IMR-90 (cell line): Measurements from ENCODE around the gene ATP2C2. TPM values are rescaled to one million over a fixed set of nuclear protein-coding genes. Genes with fewer than 3 reads are reported as not detected.

Experiments used
- ATAC-seq: fragments of 200-7000 bp; cut with Tn5 transposase; 2 replicates; pipeline ENCODE4 v1.9.1; 2020; ENCODE audit warnings: low read depth, mild to moderate bottlenecking, moderate library complexity
- BruUV-seq: library from RNA; stranded (reverse); fragments of 400-500 nt; replicated peaks from 2 replicates; lab custom pipeline; 2021; lab: Mats Ljungman, UMichigan
- CTCF ChIA-PET: fragments of 300-600 bp; formaldehyde crosslinking; extraction: SDS; loops from one replicate; lab custom pipeline; 2021; ENCODE audit warnings: antibody characterized with exemption; lab: Yijun Ruan, JAX
- POLR2A ChIA-PET: fragments of 300-600 bp; sonication (Branson Sonifier 250); formaldehyde crosslinking; loops from one replicate; lab custom pipeline; 2022; ENCODE audit warnings: antibody characterized with exemption; ENCODE audit not compliant: unreplicated experiment; lab: Charles Lee
- DNase-seq: peaks from one replicate; pipeline ENCODE4 v3.0.0; 2013
- H2AFZ ChIP-seq: replicated peaks from 2 replicates; pipeline ENCODE3; 2013; ENCODE audit warnings: low read length, mild to moderate bottlenecking; ENCODE audit not compliant: poor library complexity
- H2AK5ac ChIP-seq: 2 replicates; pipeline ENCODE4 v1.6.1; 2013; ENCODE audit warnings: low read depth, low read length, inconsistent platforms
- H2AK9ac ChIP-seq: replicated peaks from 2 replicates; pipeline ENCODE3; 2013; ENCODE audit warnings: mild to moderate bottlenecking, low read depth, low read length, moderate library complexity; ENCODE audit not compliant: poor library complexity
- H2BK120ac ChIP-seq: 2 replicates; pipeline ENCODE4 v1.6.1; 2013; ENCODE audit warnings: low read depth, low read length, inconsistent platforms
- H2BK15ac ChIP-seq: 3 replicates; pipeline ENCODE4 v1.6.1; 2013; ENCODE audit warnings: low read depth, low read length, inconsistent platforms
- H2BK20ac ChIP-seq: 2 replicates; pipeline ENCODE4 v1.6.1; 2013; ENCODE audit warnings: low read depth, mild to moderate bottlenecking, inconsistent platforms, low read length, moderate library complexity
- H2BK5ac ChIP-seq: 2 replicates; pipeline ENCODE4 v1.6.1; 2013; ENCODE audit warnings: mild to moderate bottlenecking, low read depth, low read length, inconsistent platforms; ENCODE audit not compliant: poor library complexity, severe bottlenecking
- H3K14ac ChIP-seq: replicated peaks from 2 replicates; pipeline ENCODE4 v1.6.1; 2013; ENCODE audit warnings: low read depth, low read length, inconsistent platforms
- H3K18ac ChIP-seq: 2 replicates; pipeline ENCODE4 v1.6.1; 2013; ENCODE audit warnings: low read depth, low read length, control low read depth
- H3K23ac ChIP-seq: 2 replicates; pipeline ENCODE4 v1.6.1; 2013; ENCODE audit warnings: low read depth, low read length, inconsistent platforms
- H3K27ac ChIP-seq: 2 replicates; pipeline ENCODE4 v1.5.1; 2013; ENCODE audit warnings: mild to moderate bottlenecking, control low read depth, low read length; ENCODE audit not compliant: insufficient read depth
- H3K27me3 ChIP-seq: 2 replicates; pipeline ENCODE4 v1.6.1; 2013; ENCODE audit warnings: low read length; ENCODE audit not compliant: control insufficient read depth, insufficient read depth
- H3K36me3 ChIP-seq: 2 replicates; pipeline ENCODE4 v1.6.1; 2013; ENCODE audit warnings: low read length, mixed read lengths; ENCODE audit not compliant: control insufficient read depth, insufficient read depth
- H3K4ac ChIP-seq: 2 replicates; pipeline ENCODE4 v1.6.1; 2013; ENCODE audit warnings: low read depth, low read length, inconsistent platforms
- H3K4me1 ChIP-seq: 2 replicates; pipeline ENCODE4 v1.6.1; 2013; ENCODE audit warnings: low read length, mixed read lengths; ENCODE audit not compliant: control insufficient read depth, insufficient read depth
- H3K4me2 ChIP-seq: 2 replicates; pipeline ENCODE4 v1.6.1; 2013; ENCODE audit warnings: low read depth, mild to moderate bottlenecking, control low read depth, low read length, moderate library complexity
- H3K4me3 ChIP-seq: 2 replicates; pipeline ENCODE4 v1.5.1; 2013; ENCODE audit warnings: low read depth, mild to moderate bottlenecking, control low read depth, low read length, moderate library complexity; ENCODE audit not compliant: insufficient read depth
- H3K56ac ChIP-seq: 2 replicates; pipeline ENCODE4 v1.6.1; 2013; ENCODE audit warnings: low read length, inconsistent platforms; ENCODE audit not compliant: insufficient read depth; ENCODE audit errors: extremely low read depth
- H3K79me1 ChIP-seq, 2 experiments: 2 replicates each; pipeline ENCODE4 v1.6.1; 2013; ENCODE audit warnings: low read length in 2 of 2, inconsistent platforms in 1 of 2, low read depth in 1 of 2
- H3K9ac ChIP-seq: 2 replicates; pipeline ENCODE4 v1.6.1; 2013; ENCODE audit warnings: low read depth, low read length, control low read depth
- H3K9me1 ChIP-seq: 2 replicates; pipeline ENCODE4 v1.6.1; 2013; ENCODE audit warnings: low read length, inconsistent platforms; ENCODE audit not compliant: insufficient read depth
- H3K9me3 ChIP-seq: 2 replicates; pipeline ENCODE4 v1.6.1; 2013; ENCODE audit warnings: low read length; ENCODE audit not compliant: control insufficient read depth, insufficient read depth
- H4K20me1 ChIP-seq: 2 replicates; pipeline ENCODE4 v1.6.1; 2013; ENCODE audit warnings: low read length, inconsistent platforms; ENCODE audit not compliant: insufficient read depth
- H4K5ac ChIP-seq: 2 replicates; pipeline ENCODE4 v1.6.1; 2013; ENCODE audit warnings: mild to moderate bottlenecking, low read depth, low read length, control low read depth
- H4K8ac ChIP-seq, 2 experiments: 2 replicates each; pipeline ENCODE4 v1.6.1; 2013; ENCODE audit warnings: low read depth in 2 of 2, low read length in 2 of 2, control low read depth in 1 of 2, inconsistent platforms in 1 of 2
- H4K91ac ChIP-seq: 2 replicates; pipeline ENCODE4 v1.6.1; 2013; ENCODE audit warnings: low read depth, low read length, inconsistent platforms; ENCODE audit not compliant: insufficient read depth
- CEBPB ChIP-seq: IDR thresholded peaks from 2 replicates; pipeline ENCODE4 v1.6.1; 2012; ENCODE audit warnings: low read depth, low read length, improper control_type of control experiment
- CHD1 ChIP-seq: IDR thresholded peaks from 2 replicates; pipeline ENCODE4 v1.6.1; 2012; ENCODE audit warnings: low read depth, low read length, improper control_type of control experiment
- ELK1 ChIP-seq: fragments of 150-350 bp; IDR thresholded peaks from 2 replicates; pipeline ENCODE4 v1.6.1; 2016; ENCODE audit warnings: low read depth, mild to moderate bottlenecking, low read length, moderate library complexity, borderline replicate concordance
- FOS ChIP-seq: fragments of 150-350 bp; IDR thresholded peaks from 2 replicates; pipeline ENCODE4 v1.6.1; 2016; ENCODE audit warnings: low read depth, low read length
- MAFK ChIP-seq: IDR thresholded peaks from 2 replicates; pipeline ENCODE4 v1.6.1; 2012; ENCODE audit warnings: low read depth, low read length, improper control_type of control experiment
- MAZ ChIP-seq: IDR thresholded peaks from 2 replicates; pipeline ENCODE4 v1.6.1; 2012; ENCODE audit warnings: low read depth, mild to moderate bottlenecking, low read length, improper control_type of control experiment, moderate library complexity, borderline replicate concordance
- MXI1 ChIP-seq: IDR thresholded peaks from 2 replicates; pipeline ENCODE4 v1.6.1; 2012; ENCODE audit warnings: low read depth, mild to moderate bottlenecking, low read length, moderate library complexity, borderline replicate concordance
- NFE2L2 ChIP-seq: fragments of 150-350 bp; IDR thresholded peaks from 2 replicates; pipeline ENCODE4 v1.6.1; 2016; ENCODE audit warnings: low read depth, mild to moderate bottlenecking, low read length
- POLR2A ChIP-seq: IDR thresholded peaks from 2 replicates; pipeline ENCODE4 v1.6.1; 2012; ENCODE audit warnings: mild to moderate bottlenecking, low read depth, low read length
- RAD21 ChIP-seq: IDR thresholded peaks from 2 replicates; pipeline ENCODE4 v1.6.1; 2012; ENCODE audit warnings: low read length, improper control_type of control experiment
- RCOR1 ChIP-seq: IDR thresholded peaks from 2 replicates; pipeline ENCODE4 v1.6.1; 2012; ENCODE audit warnings: mild to moderate bottlenecking, low read length, improper control_type of control experiment; ENCODE audit not compliant: insufficient replicate concordance
- RFX5 ChIP-seq: IDR thresholded peaks from 2 replicates; pipeline ENCODE4 v1.8.0; 2012; ENCODE audit warnings: low read depth, mild to moderate bottlenecking, low read length, moderate library complexity
- SMC3 ChIP-seq: fragments of 150-350 bp; IDR thresholded peaks from 2 replicates; pipeline ENCODE4 v1.6.1; 2016; ENCODE audit warnings: low read depth, mild to moderate bottlenecking, antibody characterized with exemption, low read length, moderate library complexity
- USF2 ChIP-seq: fragments of 150-350 bp; IDR thresholded peaks from 2 replicates; pipeline ENCODE4 v1.6.1; 2017; ENCODE audit warnings: mild to moderate bottlenecking, antibody characterized with exemption, low read length, low read depth
- WGBS, 2 experiments: methylation state at CpG; one replicate each; pipeline versions ENCODE4 v1.1.5 to v1.1.7; 2013; ENCODE audit warnings: missing lambda C conversion rate in 2 of 2; ENCODE audit not compliant: insufficient read length in 1 of 2; ENCODE audit errors: extremely low coverage in 2 of 2; 5-methylcytosine and 5-hydroxymethylcytosine counted together
- dilution Hi-C: fragments of 300-500 bp; cut with HindIII; formaldehyde crosslinking; loops from one replicate; pipeline ENCODE4 v1.14.3; 2018; ENCODE audit warnings: low sequenced_read_pairs; ENCODE audit not compliant: unreplicated experiment
- in situ Hi-C: fragments of 300-500 bp; cut with MboI; formaldehyde crosslinking; loops from 3 replicates; pipeline ENCODE4 v1.14.3; 2019; ENCODE audit warnings: low sequenced_read_pairs, inconsistent platforms, mixed read lengths
- intact Hi-C: fragments of 100-400 bp; cut with micrococcal nuclease; formaldehyde crosslinking; loops from 2 replicates; pipeline ENCODE4 v1.10.0; 2022
- polyA plus RNA-seq, 3 experiments: library from polyadenylated mRNA; depleted of rRNA; stranded (reverse); fragments of >200 nt; gene quantifications; 2 replicates each; pipeline ENCODE4 v1.2.3, GENCODE V29; 2012; ENCODE audit warnings: low replicate concordance in 1 of 3
- total RNA-seq: library from RNA; depleted of rRNA; stranded (reverse); fragments of >200 nt; gene quantifications from 2 replicates; pipeline ENCODE4 v1.2.3, GENCODE V29; 2012
- TF ChIP-seq, protein P1 (sequence below): conservative IDR thresholded peaks from 2 replicates; pipeline ENCODE4 v1.5.1; 2012; ENCODE audit warnings: mild to moderate bottlenecking, low read depth, low read length, improper control_type of control experiment

ATP2C2 gene
- total and polyA plus RNA-seq, 2 of the 4 experiments (the other 2 are of a cell fraction): not detected

GRCh38 chr16:84426804-84427203, 58.5 kb downstream of the ATP2C2 start:
- Histone ChIP-seq H3K14ac (no peak overlapping the region), H4K20me1 (no peaks in the 10 kb centered on the region), H3K9me1 (no peaks in the 10 kb centered on the region), H3K56ac (no peak overlapping the region), H3K79me1 (no peaks in the 10 kb centered on the region), H2BK120ac (no peak overlapping the region), H2BK20ac (no peak overlapping the region), H4K8ac (no peak overlapping the region), H3K4me3 (no peak overlapping the region), H3K27ac (no peak overlapping the region), H4K5ac (no peak overlapping the region), H3K36me3 (no peaks in the 10 kb centered on the region), H3K9ac (no peak overlapping the region), H2AK5ac (no peak overlapping the region), H3K23ac (no peak overlapping the region), H2BK15ac (no peak overlapping the region), H3K18ac (no peak overlapping the region), H3K4ac (no peak overlapping the region), H3K9me3 (no peaks in the 10 kb centered on the region; the same call in 1 of the 2 replicates), H2AK9ac (no peak overlapping the region), H3K27me3 (peaks cover 34% of the 10 kb centered on the region), H3K4me1 (no peaks in the 10 kb centered on the region), H3K4me2 (no peak overlapping the region), H4K91ac (no peak overlapping the region), H2AFZ (no peak overlapping the region), H2BK5ac (no peak overlapping the region)
- CTCF ChIA-PET: no interaction called here
- POLR2A ChIA-PET: no interaction called here
- no TSS peak for BruUV-seq
- intact Hi-C loops: no loop called here
- TF ChIP-seq MXI1 (no peak), NFE2L2 (no peak), RAD21 (no peak), CEBPB (no peak), SMC3 (no peak), ELK1 (no peak), POLR2A (no peak), MAFK (no peak), RFX5 (no peak), MAZ (no peak), USF2 (no peak), RCOR1 (no peak), FOS (no peak), CHD1 (no peak)
- TF ChIP-seq, protein P1, sequence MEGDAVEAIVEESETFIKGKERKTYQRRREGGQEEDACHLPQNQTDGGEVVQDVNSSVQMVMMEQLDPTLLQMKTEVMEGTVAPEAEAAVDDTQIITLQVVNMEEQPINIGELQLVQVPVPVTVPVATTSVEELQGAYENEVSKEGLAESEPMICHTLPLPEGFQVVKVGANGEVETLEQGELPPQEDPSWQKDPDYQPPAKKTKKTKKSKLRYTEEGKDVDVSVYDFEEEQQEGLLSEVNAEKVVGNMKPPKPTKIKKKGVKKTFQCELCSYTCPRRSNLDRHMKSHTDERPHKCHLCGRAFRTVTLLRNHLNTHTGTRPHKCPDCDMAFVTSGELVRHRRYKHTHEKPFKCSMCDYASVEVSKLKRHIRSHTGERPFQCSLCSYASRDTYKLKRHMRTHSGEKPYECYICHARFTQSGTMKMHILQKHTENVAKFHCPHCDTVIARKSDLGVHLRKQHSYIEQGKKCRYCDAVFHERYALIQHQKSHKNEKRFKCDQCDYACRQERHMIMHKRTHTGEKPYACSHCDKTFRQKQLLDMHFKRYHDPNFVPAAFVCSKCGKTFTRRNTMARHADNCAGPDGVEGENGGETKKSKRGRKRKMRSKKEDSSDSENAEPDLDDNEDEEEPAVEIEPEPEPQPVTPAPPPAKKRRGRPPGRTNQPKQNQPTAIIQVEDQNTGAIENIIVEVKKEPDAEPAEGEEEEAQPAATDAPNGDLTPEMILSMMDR: no peak
- no peak for DNase-seq
- dilution Hi-C loops: no loop called here
- in situ Hi-C loops: no loop called here
- ATAC-seq: no peak
- WGBS, 2 experiments: 57% methylated on average over 5 of the region's 12 CpGs; no CpG with 5 or more reads in 1 of the 2 experiments
